Chondrocyte (in vitro differentiated cells): ENCODE measurements around the gene CBX2. TPM values are rescaled to one million over a fixed set of nuclear protein-coding genes. Genes with fewer than 3 reads are reported as not detected.

ENCODE experiments used
- DNase-seq: peaks from one replicate; pipeline ENCODE4 v3.0.0; 2021; ENCODE audit warnings: mixed read lengths, low spot score
- H3K27ac Mint-ChIP-seq: one replicate; pipeline ENCODE4 v1.8.0; 2021; ENCODE audit warnings: mild to moderate bottlenecking, moderate library complexity, mixed read lengths; ENCODE audit not compliant: unreplicated experiment
- H3K27me3 Mint-ChIP-seq: 2 replicates; pipeline ENCODE4 v1.8.0; 2021; ENCODE audit warnings: low read depth, mixed read lengths
- H3K36me3 Mint-ChIP-seq: 2 replicates; pipeline ENCODE4 v1.8.0; 2021; ENCODE audit warnings: low read depth, mixed read lengths
- H3K4me1 Mint-ChIP-seq: 2 replicates; pipeline ENCODE4 v1.8.0; 2021; ENCODE audit warnings: low read depth, mild to moderate bottlenecking, mixed read lengths
- H3K4me3 Mint-ChIP-seq: one replicate; pipeline ENCODE4 v1.8.0; 2021; ENCODE audit warnings: mild to moderate bottlenecking, moderate library complexity, mixed read lengths; ENCODE audit not compliant: unreplicated experiment
- H3K9me3 Mint-ChIP-seq: 2 replicates; pipeline ENCODE4 v1.8.0; 2021; ENCODE audit warnings: low read depth, mixed read lengths
- CTCF ChIP-seq: fragments of 200-600 bp; sonication (generic); IDR thresholded peaks from 2 replicates; pipeline ENCODE4 v1.5.0; 2021; ENCODE audit warnings: antibody characterized with exemption, mild to moderate bottlenecking, moderate library complexity
- total RNA-seq: library from RNA; stranded (reverse); gene quantifications from 3 replicates; pipeline ENCODE4 v1.2.1, GENCODE V29; 2021

CBX2 gene
- total RNA-seq, 1 donor from 2014 or later, result 4.9 TPM

DNA sequence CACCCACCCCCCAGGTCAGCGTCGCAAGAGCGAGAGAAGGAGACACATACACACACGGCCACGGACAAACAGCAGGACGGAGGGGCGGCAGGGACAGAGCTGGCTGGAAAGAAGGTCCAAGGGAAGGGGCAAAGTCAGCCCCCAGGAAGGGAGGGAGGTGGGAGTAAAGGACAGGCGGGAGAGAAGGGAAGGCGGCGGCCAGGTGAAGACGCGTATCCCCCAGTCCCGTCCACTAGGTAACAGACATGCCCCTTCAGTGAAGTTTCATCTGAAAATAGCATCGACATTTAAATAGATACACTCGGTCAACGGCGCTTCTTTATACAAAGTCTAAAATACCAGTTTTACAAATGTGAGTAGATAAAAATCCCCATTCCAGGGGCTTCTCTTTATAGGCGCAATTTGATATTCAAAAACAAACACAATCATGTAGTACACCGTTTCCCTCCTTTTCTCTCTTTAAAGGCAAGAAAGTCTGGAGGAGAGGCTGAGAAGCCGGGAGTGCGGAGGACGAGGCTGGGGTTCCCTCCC, 14.5 kb downstream of the CBX2 start:
- TF ChIP-seq CTCF, result no peak
- no peak for DNase-seq
- H3K36me3 Mint-ChIP-seq, result no peaks in the 10 kb centered on the region
- peaks cover 23% of the 10 kb centered on the region for H3K27me3 Mint-ChIP-seq
- no peak overlapping the region for H3K27ac Mint-ChIP-seq
- H3K4me1 Mint-ChIP-seq, result peaks cover 28% of the 10 kb centered on the region
- no peaks in the 10 kb centered on the region for H3K9me3 Mint-ChIP-seq
- peak overlapping the region; percentile 46 for H3K4me3 Mint-ChIP-seq

DNA sequence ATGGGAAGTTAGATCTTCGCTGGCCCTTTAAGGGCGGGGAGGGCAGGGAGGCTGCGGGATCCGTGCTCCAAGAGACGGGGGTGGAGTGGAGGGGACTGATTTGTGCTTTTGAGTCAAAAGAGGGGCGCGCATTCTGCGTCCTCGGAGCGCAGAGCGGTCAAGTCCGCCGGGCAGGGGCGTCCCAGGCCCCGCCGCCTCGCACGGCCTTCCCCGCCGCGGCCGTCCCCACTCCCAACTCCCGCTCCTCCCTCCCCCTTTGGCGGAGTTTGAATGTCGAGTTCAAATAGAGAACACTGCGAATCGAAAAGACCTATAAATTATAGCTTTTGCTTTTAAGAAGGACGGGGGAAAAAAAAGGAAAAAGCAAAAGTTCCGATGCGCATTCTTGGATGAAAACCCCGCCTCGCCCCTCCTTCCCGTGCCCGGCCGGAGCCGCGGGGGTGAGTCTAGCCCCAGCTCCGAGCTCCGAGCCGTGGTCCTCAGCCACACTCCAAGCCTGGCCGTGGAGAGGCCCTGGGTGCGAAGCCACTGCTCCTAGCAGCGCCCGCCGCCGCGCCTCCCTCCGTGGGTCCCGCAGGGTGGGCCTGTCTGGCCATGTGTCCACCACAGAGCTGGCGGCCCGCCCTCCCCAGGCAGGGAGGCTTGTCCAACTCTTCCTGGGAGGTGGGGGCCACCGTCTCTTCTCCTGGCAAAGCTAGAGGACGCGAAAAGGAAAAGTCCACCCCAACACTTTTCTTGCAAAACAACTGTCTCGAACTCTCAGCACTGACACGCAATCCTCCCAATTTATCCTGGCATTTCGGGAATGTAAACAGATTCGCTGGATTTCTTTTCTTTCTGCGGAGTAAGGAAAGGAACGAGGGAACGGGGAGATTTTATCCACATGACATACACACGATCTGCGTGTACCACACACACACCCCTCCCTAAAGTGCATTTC, 15.3 kb downstream of the CBX2 start:
- peaks cover 20% of the 10 kb centered on the region for H3K27me3 Mint-ChIP-seq
- peak overlapping the region; percentile 71 for H3K4me3 Mint-ChIP-seq
- DNase-seq, result no peak
- H3K9me3 Mint-ChIP-seq, result no peaks in the 10 kb centered on the region
- H3K4me1 Mint-ChIP-seq, result peaks cover 28% of the 10 kb centered on the region
- H3K36me3 Mint-ChIP-seq, result no peaks in the 10 kb centered on the region
- TF ChIP-seq CTCF, result no peak
- H3K27ac Mint-ChIP-seq, result peak overlapping the region; percentile 96

- Mint-ChIP-seq H3K9me3 (no peaks in the 10 kb centered on the region), H3K27ac (peak overlapping the region; percentile 96), H3K36me3 (no peaks in the 10 kb centered on the region), H3K4me3 (peak overlapping the region; percentile 71), H3K4me1 (peaks cover 34% of the 10 kb centered on the region), H3K27me3 (peaks cover 18% of the 10 kb centered on the region)
- TF ChIP-seq CTCF, result no peak
- no peak for DNase-seq
Observed at GRCh38 chr17:79793924-79794304, 16.0 kb downstream of the CBX2 start.

DNA sequence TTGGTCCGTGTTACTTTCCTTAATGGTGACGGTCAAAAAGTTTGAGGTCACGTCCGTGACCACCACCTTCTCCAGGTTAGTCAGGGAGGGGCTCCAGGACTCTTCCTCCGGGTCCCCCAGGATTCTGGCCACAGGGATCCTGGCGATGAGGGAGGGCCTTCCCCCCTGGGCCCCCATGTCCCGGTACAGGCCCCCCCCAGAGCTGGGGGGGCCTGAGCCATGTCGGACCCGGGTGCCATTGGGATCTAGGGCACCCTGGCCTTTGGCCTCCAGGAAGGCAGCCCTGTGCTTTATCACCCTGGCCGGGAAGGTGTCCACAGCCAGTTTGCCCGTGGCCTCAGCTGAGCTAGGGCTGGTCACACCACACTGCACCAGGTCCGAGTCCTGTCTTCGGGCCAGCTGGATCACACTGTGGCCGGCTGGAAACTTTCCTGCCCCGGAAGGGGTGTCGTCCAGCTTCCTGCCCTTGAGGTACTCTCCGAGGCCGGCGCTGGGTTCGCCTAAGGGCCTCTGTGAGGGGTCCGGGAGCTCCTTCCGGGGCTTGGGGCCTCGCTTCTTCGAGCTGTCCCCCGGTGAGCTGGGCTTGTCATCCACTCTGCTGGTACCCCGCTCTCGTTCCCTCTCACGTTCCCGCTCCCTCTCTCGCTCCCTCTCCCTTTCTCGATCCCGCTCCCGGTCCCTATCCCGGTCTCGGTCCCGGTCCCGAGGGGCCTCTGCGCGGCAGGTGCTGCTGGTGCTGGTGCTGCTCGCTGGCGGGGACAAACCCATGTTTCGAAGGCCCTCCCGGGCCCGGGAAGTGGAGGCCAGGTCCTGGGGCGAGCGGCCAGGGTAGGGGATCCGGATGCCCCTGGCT, 16.9 kb downstream of the CBX2 start:
- Mint-ChIP-seq H3K36me3 (no peaks in the 10 kb centered on the region), H3K4me1 (peaks cover 38% of the 10 kb centered on the region), H3K4me3 (no peak overlapping the region), H3K27ac (no peak overlapping the region), H3K27me3 (peaks cover 22% of the 10 kb centered on the region), H3K9me3 (no peaks in the 10 kb centered on the region)
- TF ChIP-seq CTCF, result no peak
- no peak for DNase-seq

DNA sequence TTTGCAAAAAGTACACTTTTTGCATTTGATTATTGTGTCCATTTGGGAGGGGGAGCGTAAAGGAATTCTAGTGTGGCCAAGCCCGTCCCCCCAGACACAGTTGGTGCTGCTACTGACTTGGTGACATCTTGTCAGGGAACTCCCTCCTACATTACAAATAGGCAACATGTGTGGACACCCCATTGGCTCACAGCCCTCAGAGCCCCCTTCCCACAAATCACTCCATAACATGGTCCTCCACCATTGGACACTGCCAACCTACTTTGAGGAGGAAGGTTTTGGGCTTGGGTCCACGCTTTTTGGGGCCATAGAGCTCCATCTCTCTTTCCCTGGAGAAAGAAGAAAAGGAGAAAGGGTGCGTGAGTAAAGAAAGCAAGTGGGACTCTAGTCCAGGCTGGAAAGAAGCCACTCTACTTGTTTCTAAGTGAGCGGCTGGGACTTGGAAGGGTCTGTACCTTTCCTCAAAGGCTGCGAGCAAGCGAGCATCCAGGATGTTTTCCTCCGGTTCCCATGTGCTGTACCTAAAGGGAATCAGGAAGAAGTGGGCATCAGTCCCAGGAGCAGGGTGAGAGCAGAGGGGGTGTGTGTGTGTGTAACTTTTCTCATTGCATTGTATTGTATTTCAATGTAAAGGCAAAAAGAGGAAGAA, 18.0 kb downstream of the CBX2 start:
- peak overlapping the region; percentile 79 for H3K4me3 Mint-ChIP-seq
- H3K9me3 Mint-ChIP-seq, result no peaks in the 10 kb centered on the region
- no peak for DNase-seq
- H3K27ac Mint-ChIP-seq, result no peak overlapping the region
- peaks cover 1% of the 10 kb centered on the region for H3K36me3 Mint-ChIP-seq
- H3K4me1 Mint-ChIP-seq, result peaks cover 44% of the 10 kb centered on the region
- no peak for TF ChIP-seq CTCF
- peaks cover 24% of the 10 kb centered on the region for H3K27me3 Mint-ChIP-seq
